ENCODE results near the gene IMMT.

Gene IMMT

GRCh38 chr2:86195808-86196387, 636 bp upstream of the IMMT start:
- DNase-seq: no peak

DNA sequence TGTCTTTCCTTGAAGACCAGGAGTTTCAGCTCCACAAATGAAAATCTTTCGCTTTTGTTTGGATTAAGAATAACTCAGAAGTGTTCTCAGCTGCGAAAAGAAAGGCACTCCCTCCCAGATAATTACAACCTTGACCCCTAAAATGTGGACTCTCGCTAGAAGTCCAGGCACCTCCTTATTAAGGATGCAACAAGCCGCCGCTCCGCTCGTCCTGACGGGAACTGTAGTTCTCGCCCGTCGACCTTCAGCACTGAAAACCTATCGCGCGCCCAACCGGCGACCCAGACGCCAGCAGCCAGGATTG, 559 bp downstream of the IMMT start:
- no peak for DNase-seq

GRCh38 chr2:86193901-86194567, 1.2 kb downstream of the IMMT start:
- DNase-seq: no peak

- DNase-seq: no peak
Observed at GRCh38 chr2:86189782-86190416, 5.4 kb downstream of the IMMT start.

GRCh38 chr2:86186431-86186830, 8.8 kb downstream of the IMMT start:
- DNase-seq: no peak

DNA sequence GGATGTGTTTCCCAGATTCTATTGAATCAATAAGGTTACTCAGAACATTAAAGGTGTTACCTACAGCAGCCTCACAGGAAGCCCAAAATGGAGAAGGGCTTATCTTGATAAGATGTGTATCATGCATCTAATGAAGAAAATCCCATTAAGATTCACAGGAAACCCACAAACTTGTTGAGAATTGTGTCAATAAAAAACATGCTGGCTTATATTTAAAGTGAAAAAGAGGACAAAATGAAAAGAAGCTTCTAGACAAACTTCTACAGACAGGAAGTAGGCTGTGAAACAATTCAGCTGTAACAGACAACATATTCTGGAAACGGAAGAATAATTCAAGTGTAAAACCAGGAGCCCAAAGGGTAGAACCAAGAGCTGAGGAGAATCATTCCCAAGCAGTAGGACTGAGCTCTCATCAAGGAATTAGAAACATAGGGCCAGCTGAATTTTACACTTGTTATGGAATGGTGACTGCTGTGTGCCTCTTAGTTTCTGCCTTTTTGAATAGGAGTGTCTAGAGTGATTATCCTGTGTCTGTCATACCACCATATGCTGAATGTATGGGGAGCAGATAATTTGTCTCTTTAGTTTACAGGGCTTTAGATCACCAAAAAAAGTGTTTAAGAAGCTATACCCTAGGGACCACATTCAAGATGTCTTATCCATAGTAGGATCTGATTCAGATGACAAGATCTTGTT, 9.6 kb downstream of the IMMT start:
- no peak for DNase-seq

- no peak for DNase-seq
Observed at GRCh38 chr2:86176597-86176996, 18.7 kb downstream of the IMMT start.

DNA sequence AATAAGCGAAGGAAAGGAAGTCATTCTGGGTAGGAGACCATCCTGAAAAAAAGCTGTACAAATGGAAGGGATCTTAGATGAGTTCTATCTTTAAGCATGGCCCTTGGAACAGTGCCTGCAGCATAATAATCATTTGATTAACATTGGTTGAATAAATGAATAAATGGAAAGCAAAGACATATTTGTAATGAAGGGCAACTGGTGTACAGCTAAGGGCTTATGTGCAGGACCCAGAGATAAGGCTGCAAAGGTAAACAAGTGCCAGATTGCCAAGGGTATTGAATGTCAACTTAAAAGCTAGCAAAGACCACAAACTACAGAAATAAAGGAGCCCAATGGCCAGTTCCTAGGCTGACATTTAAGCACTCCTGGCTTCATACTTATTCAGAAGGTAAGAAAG, 19.4 kb downstream of the IMMT start:
- DNase-seq: no peak

GRCh38 chr2:86174445-86174844, 20.8 kb downstream of the IMMT start:
- DNase-seq: no peak

DNA sequence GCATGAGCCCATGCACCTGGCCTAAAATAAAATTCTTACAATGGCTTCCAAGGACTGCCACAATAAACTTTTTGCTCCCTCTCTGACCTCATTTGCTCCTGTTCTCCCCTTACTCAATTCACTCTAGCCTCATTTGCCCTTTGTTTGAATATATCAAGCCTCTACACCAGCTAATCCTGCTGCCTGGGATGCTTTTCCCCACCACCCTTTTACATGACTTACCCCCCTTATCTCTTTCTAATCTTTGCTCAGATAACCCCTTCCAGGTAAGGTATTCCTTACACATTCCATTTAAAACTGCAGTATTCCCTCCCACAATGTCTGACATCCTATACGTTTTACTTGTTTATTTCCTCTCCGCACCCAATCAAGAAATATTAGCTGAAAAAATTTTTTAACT, 22.7 kb downstream of the IMMT start:
- no peak for DNase-seq

GRCh38 chr2:86171295-86171694, 24.0 kb downstream of the IMMT start:
- no peak for DNase-seq

GRCh38 chr2:86170449-86170848, 24.8 kb downstream of the IMMT start:
- no peak for DNase-seq

GRCh38 chr2:86160156-86160952, 34.9 kb downstream of the IMMT start:
- no peak for DNase-seq

DNA sequence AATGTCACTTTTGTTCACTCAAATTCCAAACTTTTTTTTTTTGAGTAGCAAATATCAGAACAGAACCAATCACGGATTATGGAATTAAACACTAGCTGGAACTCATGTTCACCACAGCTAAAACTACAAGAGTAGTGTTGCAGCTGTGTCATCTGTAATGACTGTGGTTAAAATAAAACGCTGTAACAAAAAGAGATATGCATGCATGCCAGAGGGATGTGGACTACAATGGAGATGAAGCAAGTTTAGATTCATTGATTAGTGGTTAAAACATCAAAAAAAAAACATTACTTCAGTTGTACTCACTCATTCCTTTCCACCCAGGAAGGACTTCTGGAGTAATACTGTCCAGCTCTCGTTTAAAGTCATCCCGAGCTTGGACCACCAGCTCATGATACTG, 37.0 kb downstream of the IMMT start:
- DNase-seq: no peak

- DNase-seq: no peak
Observed at GRCh38 chr2:86157009-86157556, 38.2 kb downstream of the IMMT start.

DNA sequence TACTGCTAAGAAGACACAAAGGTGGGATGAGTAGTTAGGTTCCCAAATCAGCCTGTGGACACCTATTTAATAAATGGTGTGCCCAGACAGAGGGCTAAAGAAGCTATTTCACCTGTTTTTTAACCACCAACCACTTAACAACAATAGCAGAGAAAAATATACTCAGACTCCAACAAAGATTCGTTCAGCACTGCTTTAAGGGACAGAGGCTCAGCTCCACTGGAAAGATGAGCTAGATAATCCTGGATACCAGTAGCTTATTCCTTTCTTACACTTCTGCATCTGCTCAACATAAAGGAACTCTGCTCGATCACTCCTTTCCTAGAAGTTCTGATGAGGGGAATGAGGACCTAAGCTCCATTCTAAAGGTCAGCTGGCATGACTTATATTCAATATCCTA, 44.8 kb downstream of the IMMT start:
- DNase-seq: no peak

DNA sequence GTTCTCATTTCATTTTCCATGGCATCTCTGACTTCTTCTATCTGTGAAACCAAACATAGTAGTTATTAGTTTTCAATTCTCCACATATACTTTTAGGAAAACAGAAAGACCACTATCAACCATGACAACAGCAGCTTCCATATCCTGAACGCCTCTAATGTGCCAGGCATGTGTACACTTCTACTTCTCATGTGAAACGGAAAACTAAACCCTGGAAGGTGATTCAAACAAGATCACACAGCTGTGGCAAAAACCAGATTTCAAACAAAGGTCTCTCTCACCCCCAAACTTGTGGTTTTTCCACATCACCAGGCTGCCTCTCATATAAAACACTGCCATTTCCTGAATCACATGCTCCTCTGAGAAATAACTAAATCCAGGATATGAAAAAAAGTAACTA, 47.5 kb downstream of the IMMT start:
- DNase-seq: no peak

DNA sequence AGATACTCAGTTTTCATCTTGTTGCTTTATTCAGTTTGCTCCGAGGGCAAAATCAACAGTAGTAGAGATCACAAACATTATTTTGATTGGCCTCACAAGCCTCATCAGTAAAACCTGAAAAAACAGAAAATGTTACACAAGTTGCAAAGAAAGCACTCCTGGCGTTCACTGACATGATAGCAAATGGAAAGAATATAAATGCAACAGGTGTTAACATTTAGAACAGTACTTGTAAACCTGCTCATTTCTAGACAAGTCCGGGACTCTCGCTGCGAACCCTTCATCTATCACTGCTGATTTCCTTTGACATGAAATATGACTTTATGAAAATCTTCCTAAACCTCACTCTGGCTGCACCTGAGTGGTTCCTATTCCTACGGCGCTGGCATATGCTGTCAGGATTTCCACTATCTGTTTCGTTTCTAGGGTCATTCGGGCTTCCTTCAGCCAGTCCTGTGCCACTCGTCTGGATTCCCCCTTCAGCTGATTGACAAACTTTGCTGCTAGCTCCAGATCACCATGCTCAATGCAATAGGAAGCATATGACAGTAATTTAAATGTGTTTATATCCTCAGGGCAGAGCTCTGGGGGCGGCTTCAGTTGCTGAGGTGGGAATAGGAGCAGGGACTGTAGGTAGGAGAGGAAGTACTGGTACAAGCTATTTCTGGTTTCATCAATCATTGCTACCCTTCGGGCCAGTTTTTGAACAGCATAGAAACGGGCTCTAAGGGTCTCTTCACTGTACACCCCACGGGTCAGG, 51.2 kb downstream of the IMMT start:
- no peak for DNase-seq

DNA sequence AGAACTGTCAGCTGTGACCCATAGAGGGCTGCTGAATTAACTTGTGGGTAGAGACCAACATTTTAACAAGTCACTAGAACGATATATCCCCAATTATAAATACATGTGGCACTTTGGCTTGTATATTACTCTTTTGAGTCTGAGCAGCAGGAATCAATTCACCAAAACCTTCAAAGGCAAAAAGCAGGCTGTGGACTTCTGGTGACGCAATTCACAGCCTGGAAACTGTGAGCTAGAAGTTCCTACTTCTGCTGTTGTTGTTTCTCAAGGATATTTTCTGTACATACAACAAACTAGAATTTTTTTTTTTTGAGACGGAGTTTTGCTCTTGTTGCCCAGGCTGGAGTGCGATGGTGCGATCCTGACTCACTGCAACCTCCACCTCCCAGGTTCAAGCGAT, 52.0 kb downstream of the IMMT start:
- DNase-seq: no peak

DNA sequence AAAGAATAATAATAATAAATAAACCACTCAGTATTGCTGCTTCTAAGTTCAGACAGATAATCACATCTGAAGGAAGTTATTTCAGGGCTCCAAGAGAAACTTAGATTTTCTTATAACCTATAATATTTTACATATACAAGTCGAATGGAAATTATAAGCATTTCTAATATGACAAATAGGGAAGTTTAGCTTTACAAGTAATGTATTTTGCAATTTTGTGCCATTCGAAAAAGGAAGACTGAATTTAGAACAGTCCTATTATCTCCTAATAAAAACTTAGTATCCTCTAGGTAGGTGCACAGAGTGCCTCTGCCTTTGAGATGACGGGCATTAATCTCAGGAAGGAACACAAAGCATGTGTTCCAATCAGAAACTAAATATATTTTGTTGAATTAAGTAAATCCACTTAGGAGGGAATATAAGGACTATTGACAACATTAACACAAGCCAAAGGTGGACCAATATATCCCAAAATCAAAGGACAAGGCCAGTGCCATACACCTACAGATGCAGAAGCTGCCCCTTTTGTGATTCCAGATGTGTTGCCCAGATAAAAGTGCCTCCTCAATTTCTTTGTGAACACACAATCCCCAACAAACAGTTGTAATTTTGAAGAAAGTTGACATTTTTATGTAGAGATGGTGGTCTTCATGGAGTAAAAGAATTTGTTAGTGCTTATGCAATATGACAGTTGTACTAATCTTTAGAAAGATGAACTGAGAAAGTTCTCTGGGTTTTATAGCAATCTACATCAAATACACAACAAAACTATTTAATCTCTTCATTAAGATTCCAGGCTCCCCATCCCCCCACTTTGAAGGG, 52.6 kb downstream of the IMMT start:
- DNase-seq: no peak

- DNase-seq: no peak
Observed at GRCh38 chr2:86140969-86141392, 54.3 kb downstream of the IMMT start.

Data from T1000 (cell line).